T-cell (primary cell): ENCODE results near the gene B4GALT2. TPM values are rescaled to one million over a fixed set of nuclear protein-coding genes. Genes with fewer than 3 reads are reported as not detected.
A peak's percentile ranks its signal among the peaks of the same experiment; 100 is the strongest.

Experiments
- ATAC-seq, 4 experiments: fragments of 200-7000 bp in 3 of 4; fragments of 150-1000 bp in 1 of 4; cut with Tn5 transposase; replicated peaks in 1 of 4; 1 replicate in 3 of 4; 2 replicates in 1 of 4; pipeline ENCODE4 v1.10.0; 2021; ENCODE audit warnings: moderate library complexity in 3 of 4, mild to moderate bottlenecking in 2 of 4, moderate number of reproducible peaks in 1 of 4
- CTCF ChIA-PET, 2 donors: fragments of 300-600 bp; sonication (Branson Sonifier 250); formaldehyde crosslinking; loops; one replicate each; lab custom pipeline; 2022; ENCODE audit warnings: antibody characterized with exemption in 2 of 2; lab: Charles Lee
- POLR2A ChIA-PET, 2 donors: fragments of 300-600 bp; sonication (Branson Sonifier 250); formaldehyde crosslinking; loops; one replicate each; lab custom pipeline; 2022; ENCODE audit warnings: antibody characterized with exemption in 2 of 2; lab: Charles Lee
- DNase-seq, 35 experiments: peaks; one replicate each; pipeline versions ENCODE4 v3.0.0 to v3.0.0-alpha.2; 2013 to 2023
- H3K27ac ChIP-seq: one replicate; pipeline ENCODE4 v1.5.1; 2013; ENCODE audit warnings: low read length
- H3K27me3 ChIP-seq, 2 experiments: replicated peaks in 1 of 2; 1 replicate in 1 of 2; 2 replicates in 1 of 2; pipeline versions ENCODE4 v1.6.1 to v1.7.0; 2013; ENCODE audit warnings: low read length in 1 of 2, mixed read lengths in 1 of 2; ENCODE audit not compliant: control insufficient read depth in 2 of 2, insufficient read depth in 2 of 2; ENCODE audit errors: extremely low read depth in 1 of 2
- H3K36me3 ChIP-seq, 2 donors: 1 replicate in 1 of 2; 2 replicates in 1 of 2; pipeline versions ENCODE4 v1.6.1 to v1.7.0; 2013; ENCODE audit warnings: low read length in 1 of 2; ENCODE audit not compliant: control insufficient read depth in 2 of 2, insufficient read depth in 1 of 2; ENCODE audit errors: extremely low read depth in 1 of 2
- H3K4me1 ChIP-seq, 2 experiments: 1 replicate in 1 of 2; 2 replicates in 1 of 2; pipeline versions ENCODE4 v1.6.1 to v1.7.0; 2013; ENCODE audit warnings: low read length in 2 of 2, mixed read lengths in 1 of 2; ENCODE audit not compliant: insufficient read depth in 2 of 2, control insufficient read depth in 1 of 2; ENCODE audit errors: extremely low read depth in 1 of 2
- H3K4me3 ChIP-seq, 2 donors: 1 replicate in 1 of 2; 2 replicates in 1 of 2; pipeline versions ENCODE4 v1.5.1 to v1.7.0; 2013; ENCODE audit warnings: mild to moderate bottlenecking in 2 of 2, low read length in 1 of 2, moderate library complexity in 1 of 2; ENCODE audit not compliant: control insufficient read depth in 1 of 2; ENCODE audit errors: extremely low read depth in 1 of 2
- H3K9me3 ChIP-seq: 2 replicates; pipeline ENCODE4 v1.7.0; 2013
- H3K27ac Mint-ChIP-seq, 2 donors: one replicate each; pipeline ENCODE4 v1.8.0; 2020 to 2021; ENCODE audit warnings: mild to moderate bottlenecking in 2 of 2, mixed read lengths in 2 of 2
- H3K27me3 Mint-ChIP-seq, 2 donors: one replicate each; pipeline ENCODE4 v1.8.0; 2021 to 2022; ENCODE audit warnings: mixed read lengths in 2 of 2
- H3K36me3 Mint-ChIP-seq: one replicate; pipeline ENCODE4 v1.8.0; 2021; ENCODE audit warnings: mixed read lengths
- H3K4me1 Mint-ChIP-seq, 3 donors: one replicate each; pipeline ENCODE4 v1.8.0; 2020 to 2022; ENCODE audit warnings: mixed read lengths in 3 of 3, mild to moderate bottlenecking in 1 of 3
- H3K4me3 Mint-ChIP-seq, 3 donors: one replicate each; pipeline ENCODE4 v1.8.0; 2020 to 2022; ENCODE audit warnings: mild to moderate bottlenecking in 3 of 3, mixed read lengths in 3 of 3, moderate library complexity in 3 of 3
- H3K9me3 Mint-ChIP-seq, 3 donors: one replicate each; pipeline ENCODE4 v1.8.0; 2020 to 2022; ENCODE audit warnings: mixed read lengths in 3 of 3
- WGBS: methylation state at CpG from one replicate; pipeline ENCODE4 v1.1.5; 2013; ENCODE audit warnings: missing lambda C conversion rate; ENCODE audit not compliant: insufficient coverage; 5-methylcytosine and 5-hydroxymethylcytosine counted together
- total RNA-seq, 35 experiments: library from RNA in 6 of 35; stranded (reverse) in 6 of 35; fragments of 120-200 nt in 1 of 35; gene quantifications; one replicate each; pipeline versions ENCODE4 v1.2.1 to v1.2.4 and lab custom pipeline; 2013 to 2026

Gene B4GALT2
- total RNA-seq, 5 donors from 2014 or later (not counting 1 experiment from before 2014, with no cell fraction given) = 1.2 to 5.3 (median 3.1) TPM

DNA sequence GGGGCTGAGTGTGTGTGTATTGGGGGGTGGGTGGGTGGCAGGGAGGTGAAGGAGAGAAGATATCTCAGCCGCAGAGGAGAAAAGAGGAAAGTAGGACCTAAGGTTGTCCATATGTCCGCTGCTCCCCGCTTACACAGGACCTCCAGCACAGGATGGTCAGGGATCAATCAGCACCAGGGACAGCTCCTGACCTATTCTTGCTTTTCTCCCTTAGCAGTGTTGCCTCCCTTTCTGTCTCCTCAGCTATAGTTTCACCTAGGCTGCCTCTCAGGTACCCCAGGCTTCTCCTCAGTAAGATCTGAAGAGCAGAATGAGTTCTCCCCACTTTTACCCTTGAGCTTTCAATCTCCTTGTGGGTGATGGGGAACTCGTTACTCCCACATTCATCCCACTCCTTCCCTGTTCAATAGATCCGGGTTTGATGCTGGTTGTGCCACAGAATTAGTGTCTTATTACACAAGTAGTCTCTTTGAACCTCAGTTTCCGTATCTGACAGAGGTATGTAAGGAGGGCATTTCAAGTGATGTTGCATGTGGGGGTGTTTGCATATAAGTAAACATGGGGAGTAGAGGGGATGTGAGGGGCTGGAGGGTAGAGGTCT, 10.6 kb upstream of the B4GALT2 start:
- no peak overlapping the region for H3K4me3 ChIP-seq
- H3K4me1 Mint-ChIP-seq = peaks cover 22 to 28% (median 27%) of the 10 kb centered on the region in 3 donors
- ChIA-PET POLR2A (no interaction called here), CTCF (no interaction called here)
- 88% methylated on average over 4 of the region's 6 CpGs for WGBS
- no peak overlapping the region for H3K4me3 Mint-ChIP-seq
- no peaks in the 10 kb centered on the region for H3K9me3 Mint-ChIP-seq
- H3K27me3 Mint-ChIP-seq = no peaks in the 10 kb centered on the region
- H3K36me3 Mint-ChIP-seq = peaks cover 11% of the 10 kb centered on the region
- H3K4me1 ChIP-seq = peaks cover 5 to 27% of the 10 kb centered on the region in 2 experiments
- no peak overlapping the region for H3K27ac ChIP-seq
- ATAC-seq = no peak
- no peaks in the 10 kb centered on the region for H3K27me3 ChIP-seq
- no peak overlapping the region for H3K27ac Mint-ChIP-seq
- H3K36me3 ChIP-seq = peaks cover 0 to 16% of the 10 kb centered on the region in 2 donors
- DNase-seq = peak in 2 of 35 experiments; percentile 22 to 50
- H3K9me3 ChIP-seq = no peaks in the 10 kb centered on the region

- DNase-seq (no peak), ATAC-seq (no peak)
- no peaks in the 10 kb centered on the region for H3K27me3 ChIP-seq
- peaks cover 8 to 36% of the 10 kb centered on the region in 2 experiments for H3K4me1 ChIP-seq
- WGBS = 54% methylated on average over 5 of the region's 7 CpGs
- H3K27ac ChIP-seq = no peak overlapping the region
- Mint-ChIP-seq H3K36me3 (peaks cover 11% of the 10 kb centered on the region), H3K27me3 (no peaks in the 10 kb centered on the region), H3K9me3 (no peaks in the 10 kb centered on the region), H3K27ac (peak overlapping the region; percentile 85), H3K4me3 (peak overlapping the region; percentile 88 to 96 (median 91)), H3K4me1 (peaks cover 31 to 37% (median 37%) of the 10 kb centered on the region in 3 donors)
- H3K36me3 ChIP-seq = peaks cover 0 to 15% of the 10 kb centered on the region in 2 donors
- CTCF ChIA-PET = interaction anchor here in 1 of 2 donors (0.7 kb wide), 2 partner anchors 25 to 81 kb away, joined by 3 read pairs; no protein-coding TSS in a partner anchor
- H3K4me3 ChIP-seq = peak overlapping the region in 1 of 2 donors; percentile 97
- no peaks in the 10 kb centered on the region for H3K9me3 ChIP-seq
- POLR2A ChIA-PET = no interaction called here
Observed at GRCh38 chr1:43969416-43969745, 9.6 kb upstream of the B4GALT2 start.

DNA sequence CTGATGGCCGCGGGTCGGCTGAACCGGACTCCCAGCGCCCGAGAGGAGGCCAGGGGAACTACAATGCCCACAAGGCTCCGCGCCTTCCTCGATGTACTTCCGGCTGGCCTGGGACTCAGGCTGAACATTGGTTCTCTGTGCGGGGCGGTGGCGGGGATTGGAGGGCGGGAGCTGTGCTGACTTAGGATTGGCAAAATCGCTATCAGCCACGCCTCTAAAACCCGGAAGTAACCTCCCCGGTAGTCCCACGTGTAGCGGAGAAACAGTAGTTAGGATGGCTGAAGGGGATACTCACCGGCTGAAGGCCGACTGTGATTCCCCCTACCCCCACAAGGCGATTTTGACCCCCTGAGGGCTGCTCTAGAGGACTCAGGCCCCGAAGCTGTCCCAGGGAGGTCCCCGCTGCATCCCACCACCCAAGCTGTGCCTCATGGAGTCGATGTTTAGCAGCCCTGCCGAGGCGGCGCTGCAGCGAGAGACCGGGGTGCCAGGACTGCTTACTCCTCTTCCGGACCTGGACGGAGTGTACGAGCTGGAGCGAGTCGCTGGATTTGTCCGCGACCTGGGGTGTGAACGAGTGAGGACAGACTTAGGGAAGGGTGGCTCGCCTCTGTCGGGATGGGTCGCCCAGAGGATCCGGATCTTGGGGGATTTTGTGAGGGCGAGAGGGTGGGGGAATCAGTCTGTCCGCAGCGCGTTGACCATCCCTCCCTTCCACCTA, 9.1 kb upstream of the B4GALT2 start, which contains the start of gene DPH2:
TSS of gene DPH2 (plus strand) at position 265 of the 721 bp plus-strand sequence. CDS start at position 431, 166 bp downstream.
- H3K4me1 ChIP-seq = peaks cover 8 to 37% of the 10 kb centered on the region in 2 experiments
- peak within 1 kb of the TSS; percentile 88 to 96 (median 91) for H3K4me3 Mint-ChIP-seq
- H3K27me3 Mint-ChIP-seq = no peaks in the 10 kb centered on the region
- H3K27ac ChIP-seq = peak within 1 kb of the TSS; percentile 14
- ATAC-seq (peak; percentile 86 to 88 (median 88)), DNase-seq (peak; percentile 84 to 98 (median 96))
- H3K27me3 ChIP-seq = no peaks in the 10 kb centered on the region
- POLR2A ChIA-PET = interaction anchor here in 1 of 2 donors (0.5 kb wide), 1 partner anchor 19 kb away, joined by 6 read pairs; no protein-coding TSS in a partner anchor
- under 1% methylated on average over 32 of the region's 47 CpGs for WGBS
- peak within 1 kb of the TSS; percentile 89 to 97 for H3K4me3 ChIP-seq
- H3K27ac Mint-ChIP-seq = peak within 1 kb of the TSS; percentile 85
- H3K9me3 Mint-ChIP-seq = no peaks in the 10 kb centered on the region
- H3K36me3 Mint-ChIP-seq = peaks cover 11% of the 10 kb centered on the region
- peaks cover 31 to 38% (median 37%) of the 10 kb centered on the region in 3 donors for H3K4me1 Mint-ChIP-seq
- CTCF ChIA-PET = interaction anchor here in 1 of 2 donors (0.7 kb wide), 2 partner anchors 26 to 80 kb away, joined by 3 read pairs; no protein-coding TSS in a partner anchor
- no peaks in the 10 kb centered on the region for H3K9me3 ChIP-seq
- peaks cover 0 to 15% of the 10 kb centered on the region in 2 donors for H3K36me3 ChIP-seq

GRCh38 chr1:43970502-43970901, 8.5 kb upstream of the B4GALT2 start:
- ChIA-PET CTCF (no interaction called here), POLR2A (no interaction called here)
- peaks cover 8 to 41% of the 10 kb centered on the region in 2 experiments for H3K4me1 ChIP-seq
- Mint-ChIP-seq H3K36me3 (peaks cover 11% of the 10 kb centered on the region), H3K9me3 (no peaks in the 10 kb centered on the region), H3K27me3 (no peaks in the 10 kb centered on the region), H3K27ac (peak overlapping the region; percentile 85), H3K4me1 (peaks cover 31 to 38% (median 37%) of the 10 kb centered on the region in 3 donors), H3K4me3 (peak overlapping the region; percentile 88 to 96 (median 91))
- no peak for ATAC-seq
- peaks cover 0 to 15% of the 10 kb centered on the region in 2 donors for H3K36me3 ChIP-seq
- no peak for DNase-seq
- H3K27ac ChIP-seq = no peak overlapping the region
- H3K4me3 ChIP-seq = peak overlapping the region; percentile 89 to 97
- no CpG with 5 or more reads among the region's 5 CpGs for WGBS
- no peaks in the 10 kb centered on the region for H3K27me3 ChIP-seq
- no peaks in the 10 kb centered on the region for H3K9me3 ChIP-seq

GRCh38 chr1:43970911-43971310, 8.1 kb upstream of the B4GALT2 start:
- POLR2A ChIA-PET = no interaction called here
- 89% methylated on average over 7 of the region's 9 CpGs for WGBS
- ATAC-seq = no peak
- Mint-ChIP-seq H3K9me3 (no peaks in the 10 kb centered on the region), H3K27ac (no peak overlapping the region), H3K4me1 (peaks cover 36 to 42% (median 41%) of the 10 kb centered on the region in 3 donors), H3K4me3 (peak overlapping the region; percentile 88 to 96 (median 91)), H3K27me3 (no peaks in the 10 kb centered on the region), H3K36me3 (peaks cover 11% of the 10 kb centered on the region)
- DNase-seq = no peak
- Histone ChIP-seq H3K27me3 (no peaks in the 10 kb centered on the region), H3K36me3 (peaks cover 0 to 15% of the 10 kb centered on the region in 2 donors), H3K4me1 (peaks cover 11 to 45% of the 10 kb centered on the region in 2 experiments), H3K4me3 (peak overlapping the region in 1 of 2 donors; percentile 89), H3K9me3 (no peaks in the 10 kb centered on the region), H3K27ac (no peak overlapping the region)
- CTCF ChIA-PET = no interaction called here

- 98% methylated on average over 9 of the region's 17 CpGs for WGBS
- Mint-ChIP-seq H3K27me3 (no peaks in the 10 kb centered on the region), H3K27ac (no peak overlapping the region), H3K4me1 (peaks cover 40 to 47% (median 47%) of the 10 kb centered on the region in 3 donors), H3K4me3 (peak overlapping the region; percentile 88 to 96 (median 91)), H3K9me3 (no peaks in the 10 kb centered on the region), H3K36me3 (peaks cover 14% of the 10 kb centered on the region)
- ATAC-seq = no peak
- Histone ChIP-seq H3K4me3 (no peak overlapping the region), H3K9me3 (no peaks in the 10 kb centered on the region), H3K36me3 (peaks cover 0 to 21% of the 10 kb centered on the region in 2 donors), H3K27me3 (no peaks in the 10 kb centered on the region), H3K27ac (no peak overlapping the region), H3K4me1 (peaks cover 16 to 50% of the 10 kb centered on the region in 2 experiments)
- CTCF ChIA-PET = no interaction called here
- no peak for DNase-seq
- POLR2A ChIA-PET = no interaction called here
Observed at GRCh38 chr1:43971336-43971980, 7.6 kb upstream of the B4GALT2 start.
